Muscle layer of colon (tissue), 2 donors: ENCODE measurements around the gene TRIP13.
"Not testable (repeated sequence)": the region's sequence is repeated elsewhere in the genome, so short reads cannot be mapped to it uniquely, and the experiment has no call there.

Source experiments
- H3K27ac ChIP-seq: one replicate; pipeline ENCODE4 v1.7.0; 2013; ENCODE audit warnings: low read depth, mild to moderate bottlenecking, low read length, moderate library complexity
- H3K27me3 ChIP-seq, 2 donors: one replicate each; pipeline ENCODE4 v1.7.0; 2013; ENCODE audit warnings: low read length in 2 of 2, mild to moderate bottlenecking in 2 of 2; ENCODE audit not compliant: insufficient read depth in 2 of 2, control insufficient read depth in 1 of 2
- H3K36me3 ChIP-seq: one replicate; pipeline ENCODE4 v1.7.0; 2013; ENCODE audit warnings: mild to moderate bottlenecking, low read length; ENCODE audit not compliant: insufficient read depth
- H3K4me1 ChIP-seq: one replicate; pipeline ENCODE4 v1.7.0; 2013; ENCODE audit warnings: mild to moderate bottlenecking, low read length; ENCODE audit not compliant: insufficient read depth
- H3K4me3 ChIP-seq, 2 donors: one replicate each; pipeline ENCODE4 v1.7.0; 2013; ENCODE audit warnings: low read length in 2 of 2, low read depth in 1 of 2, mild to moderate bottlenecking in 1 of 2, moderate library complexity in 1 of 2
- H3K9ac ChIP-seq: one replicate; pipeline ENCODE4 v1.7.0; 2013; ENCODE audit warnings: low read length
- H3K9me3 ChIP-seq: one replicate; pipeline ENCODE4 v1.7.0; 2013; ENCODE audit warnings: mild to moderate bottlenecking, low read length
- donor health status: abdominal sarcoma.
- donor health status: Adenocarcinoma of cecum.

Gene TRIP13

GRCh38 chr5:867300-867870 is 25.3 kb upstream of the TRIP13 start:
- H3K36me3 ChIP-seq = peaks cover 89% of the 10 kb centered on the region
- H3K4me1 ChIP-seq = no peaks in the 10 kb centered on the region
- H3K9ac ChIP-seq = no peak overlapping the region
- H3K4me3 ChIP-seq = no peak overlapping the region
- H3K27ac ChIP-seq = no peak overlapping the region
- H3K9me3 ChIP-seq = no peaks in the 10 kb centered on the region
- no peaks in the 10 kb centered on the region for H3K27me3 ChIP-seq

- Histone ChIP-seq H3K27me3 (no peaks in the 10 kb centered on the region), H3K9ac (no peak overlapping the region), H3K9me3 (no peaks in the 10 kb centered on the region), H3K4me1 (no peaks in the 10 kb centered on the region), H3K36me3 (peaks cover 84% of the 10 kb centered on the region), H3K27ac (no peak overlapping the region), H3K4me3 (no peak overlapping the region)
Observed at GRCh38 chr5:868428-869135, 24.1 kb upstream of the TRIP13 start.

- Histone ChIP-seq H3K4me1 (no peaks in the 10 kb centered on the region), H3K36me3 (peaks cover 80% of the 10 kb centered on the region), H3K27me3 (no peaks in the 10 kb centered on the region), H3K9ac (no peak overlapping the region), H3K9me3 (no peaks in the 10 kb centered on the region), H3K4me3 (no peak overlapping the region), H3K27ac (no peak overlapping the region)
Observed at GRCh38 chr5:870956-871355, 21.7 kb upstream of the TRIP13 start.

DNA sequence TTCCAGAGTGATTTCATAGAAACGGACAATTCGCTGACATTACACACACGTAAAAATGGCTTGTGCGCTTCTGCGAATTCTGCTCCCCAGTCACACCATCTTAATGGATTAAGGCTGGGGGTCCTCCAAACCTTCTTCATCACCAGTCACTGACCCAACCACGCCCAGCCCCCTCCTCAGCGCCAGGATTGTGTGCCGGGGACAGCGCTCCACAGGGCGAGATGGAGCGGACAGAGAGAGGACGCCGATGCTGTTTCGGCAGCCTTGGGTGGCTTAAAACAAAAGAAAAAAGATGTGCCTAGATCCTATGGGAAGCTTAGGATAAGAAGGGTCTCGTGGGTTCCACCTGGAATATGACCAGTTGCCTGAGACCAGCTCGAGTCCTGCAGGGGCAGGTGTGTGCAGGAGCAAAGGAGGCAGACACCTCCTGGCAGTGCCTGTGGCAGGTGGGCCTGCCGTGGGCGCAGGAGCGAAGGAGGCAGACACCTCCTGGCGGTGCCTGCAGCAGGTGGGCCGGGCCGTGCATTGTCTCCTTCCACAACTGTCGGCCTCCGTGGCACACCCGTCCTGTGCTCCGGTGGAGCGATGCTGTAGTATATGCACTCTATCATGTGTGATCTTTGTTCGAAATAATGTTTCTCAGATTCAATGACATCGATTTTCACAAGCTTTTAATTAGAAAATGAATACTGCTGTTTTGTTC is 20.9 kb upstream of the TRIP13 start:
- Histone ChIP-seq H3K36me3 (peaks cover 82% of the 10 kb centered on the region), H3K27me3 (no peaks in the 10 kb centered on the region), H3K9me3 (no peaks in the 10 kb centered on the region), H3K4me1 (no peaks in the 10 kb centered on the region), H3K27ac (no peak overlapping the region), H3K9ac (no peak overlapping the region), H3K4me3 (no peak overlapping the region)

DNA sequence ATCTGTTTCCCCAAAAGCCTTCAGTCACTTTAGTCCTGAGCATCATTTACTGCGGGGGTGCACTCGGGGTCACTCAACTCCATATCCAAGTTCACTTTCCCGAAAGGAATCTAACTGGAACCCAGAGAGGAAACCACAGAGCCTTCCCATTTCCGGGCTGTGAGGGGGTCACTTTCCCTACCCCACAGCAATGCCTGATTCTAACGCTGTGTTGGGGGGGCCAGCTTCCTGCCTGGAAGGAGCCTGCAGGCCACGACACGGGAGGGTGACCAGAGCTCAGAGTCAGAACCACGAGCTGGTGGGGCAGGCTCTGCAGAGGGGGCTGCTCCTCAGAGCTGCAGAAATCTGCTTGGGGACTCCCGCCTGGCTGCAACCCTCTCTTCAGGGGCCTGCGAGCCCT is 20.4 kb upstream of the TRIP13 start:
- H3K4me3 ChIP-seq = no peak overlapping the region
- H3K9me3 ChIP-seq = no peaks in the 10 kb centered on the region
- no peak overlapping the region for H3K9ac ChIP-seq
- H3K27me3 ChIP-seq = no peaks in the 10 kb centered on the region
- no peak overlapping the region for H3K27ac ChIP-seq
- H3K36me3 ChIP-seq = peaks cover 82% of the 10 kb centered on the region
- no peaks in the 10 kb centered on the region for H3K4me1 ChIP-seq

GRCh38 chr5:873328-873727 is 19.4 kb upstream of the TRIP13 start:
- H3K4me3 ChIP-seq = no peak overlapping the region
- H3K36me3 ChIP-seq = peaks cover 83% of the 10 kb centered on the region
- H3K27ac ChIP-seq = no peak overlapping the region
- no peaks in the 10 kb centered on the region for H3K4me1 ChIP-seq
- no peaks in the 10 kb centered on the region for H3K9me3 ChIP-seq
- H3K27me3 ChIP-seq = no peaks in the 10 kb centered on the region
- H3K9ac ChIP-seq = no peak overlapping the region

GRCh38 chr5:875931-876330 is 16.8 kb upstream of the TRIP13 start:
- Histone ChIP-seq H3K36me3 (peaks cover 61% of the 10 kb centered on the region), H3K4me1 (no peaks in the 10 kb centered on the region), H3K27ac (no peak overlapping the region), H3K27me3 (no peaks in the 10 kb centered on the region), H3K9ac (no peak overlapping the region), H3K9me3 (no peaks in the 10 kb centered on the region), H3K4me3 (no peak overlapping the region)

- H3K4me1 ChIP-seq = no peaks in the 10 kb centered on the region
- no peaks in the 10 kb centered on the region for H3K27me3 ChIP-seq
- peaks cover 61% of the 10 kb centered on the region for H3K36me3 ChIP-seq
- no peak overlapping the region for H3K27ac ChIP-seq
- H3K9me3 ChIP-seq = no peaks in the 10 kb centered on the region
- no peak overlapping the region for H3K9ac ChIP-seq
- no peak overlapping the region for H3K4me3 ChIP-seq
Observed at GRCh38 chr5:876398-877365, 16.0 kb upstream of the TRIP13 start.

DNA sequence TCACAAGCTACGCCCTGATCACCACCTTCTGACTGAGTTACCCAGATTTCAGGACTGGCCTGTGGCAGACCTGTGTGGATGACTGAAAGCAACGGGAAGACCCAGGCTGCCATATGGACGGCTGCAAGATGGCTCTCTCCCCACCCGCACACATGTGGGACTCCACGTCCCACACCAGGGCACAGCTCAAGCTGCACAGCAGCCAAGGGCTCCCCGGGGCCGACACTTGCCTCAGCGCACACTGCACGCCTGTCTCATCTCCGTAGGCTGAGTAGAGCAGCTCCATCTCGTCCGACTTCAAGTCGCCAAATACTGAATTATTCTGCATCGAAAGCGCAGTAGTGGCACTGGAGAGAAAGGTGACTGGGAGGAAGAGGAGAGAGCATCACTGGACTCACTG is 14.6 kb upstream of the TRIP13 start:
- Histone ChIP-seq H3K9ac (no peak overlapping the region), H3K36me3 (peaks cover 73% of the 10 kb centered on the region), H3K27me3 (no peaks in the 10 kb centered on the region), H3K9me3 (no peaks in the 10 kb centered on the region), H3K27ac (no peak overlapping the region), H3K4me3 (no peak overlapping the region), H3K4me1 (no peaks in the 10 kb centered on the region)

DNA sequence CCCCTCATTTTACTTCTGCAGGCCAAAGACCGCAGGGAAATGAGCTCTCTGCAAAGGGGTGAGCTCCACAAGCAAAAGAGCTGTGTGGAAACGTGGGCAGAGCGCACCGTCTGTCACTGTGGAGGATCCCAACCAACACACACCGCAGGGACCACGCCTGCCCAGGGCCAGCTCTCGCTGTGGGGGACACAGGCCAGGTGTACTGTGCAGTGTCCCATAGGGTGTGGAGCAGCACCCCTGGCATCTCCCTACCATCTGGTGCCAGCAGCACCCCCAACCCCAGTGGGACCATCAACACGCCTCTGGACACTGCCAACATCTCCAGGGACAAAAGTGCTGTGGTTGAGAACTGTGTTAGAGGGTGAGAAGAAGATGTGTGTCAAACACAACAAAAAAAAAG is 14.0 kb upstream of the TRIP13 start:
- not testable (repeated sequence) for H3K9ac ChIP-seq, H3K9me3 ChIP-seq, H3K27me3 ChIP-seq, H3K4me3 ChIP-seq, H3K27ac ChIP-seq, H3K4me1 ChIP-seq
- H3K36me3 ChIP-seq = peaks cover 74% of the 10 kb centered on the region
